Measurements from ENCODE around the gene RAVER1. TPM values are rescaled to one million over a fixed set of nuclear protein-coding genes. Genes with fewer than 3 reads are reported as not detected.

The RAVER1 gene
- total and polyA plus RNA-seq, 2 of the 13 experiments (the other 11 are each of a cell fraction or from before 2014, with no cell fraction given), result 3.6 to 7.9 TPM

GRCh38 chr19:10332965-10333757, at the start of gene RAVER1 (continued):
- TF ChIP-seq JUN (CRISPR knock-in tag; IDR thresholded peaks at IDR 0.05) (peak; percentile 8; the same call in 1 of the 2 replicates), RXRA (CRISPR knock-in tag; IDR thresholded peaks at IDR 0.05) (no peak; the same call in 1 of the 2 replicates), PCBP2 (optimal IDR thresholded peaks at IDR 0.05; ENCODE audit: low read depth, low read length, poor library complexity, severe bottlenecking) (no peak), ZNF407 (CRISPR knock-in tag; IDR thresholded peaks at IDR 0.05; ENCODE audit: not compliant biosample characterization) (peak; percentile 8), ZNF546 (CRISPR knock-in tag; conservative IDR thresholded peaks at IDR 0.05) (no peak), TFE3 (CRISPR knock-in tag; IDR thresholded peaks at IDR 0.05) (0 out of 2 replicates have a peak, but pooled peaks have one; percentile 18), NFYB (CRISPR knock-in tag; IDR thresholded peaks at IDR 0.05) (peak; percentile 78), PCBP1 (IDR thresholded peaks at IDR 0.05; ENCODE audit: borderline replicate concordance, low read depth, low read length) (peak; percentile 82; the same call in 1 of the 2 replicates), MEF2D (CRISPR knock-in tag; IDR thresholded peaks at IDR 0.05) (peak; percentile 70), IRX3 (CRISPR knock-in tag; IDR thresholded peaks at IDR 0.05; ENCODE audit: borderline replicate concordance, low read depth) (no peak), FOXA3 (CRISPR knock-in tag; IDR thresholded peaks at IDR 0.05) (no peak; the same call in 1 of the 2 replicates), HDAC2 (CRISPR knock-in tag; IDR thresholded peaks at IDR 0.05) (no peak; the same call in 1 of the 2 replicates), NR1H2 (CRISPR knock-in tag; IDR thresholded peaks at IDR 0.05; ENCODE audit: borderline replicate concordance, low read depth) (peak; percentile 67; the same call in 1 of the 2 replicates), ZBTB3 (CRISPR knock-in tag; IDR thresholded peaks at IDR 0.05; ENCODE audit: borderline replicate concordance, low read depth) (peak; percentile 63; the same call in 1 of the 2 replicates), KLF13 (CRISPR knock-in tag; IDR thresholded peaks at IDR 0.05) (no peak), ZNF329 (CRISPR knock-in tag; IDR thresholded peaks at IDR 0.05; ENCODE audit: low read depth) (0 out of 2 replicates have a peak, but pooled peaks have one; percentile 9)
- TF ChIP-seq, protein P1, sequence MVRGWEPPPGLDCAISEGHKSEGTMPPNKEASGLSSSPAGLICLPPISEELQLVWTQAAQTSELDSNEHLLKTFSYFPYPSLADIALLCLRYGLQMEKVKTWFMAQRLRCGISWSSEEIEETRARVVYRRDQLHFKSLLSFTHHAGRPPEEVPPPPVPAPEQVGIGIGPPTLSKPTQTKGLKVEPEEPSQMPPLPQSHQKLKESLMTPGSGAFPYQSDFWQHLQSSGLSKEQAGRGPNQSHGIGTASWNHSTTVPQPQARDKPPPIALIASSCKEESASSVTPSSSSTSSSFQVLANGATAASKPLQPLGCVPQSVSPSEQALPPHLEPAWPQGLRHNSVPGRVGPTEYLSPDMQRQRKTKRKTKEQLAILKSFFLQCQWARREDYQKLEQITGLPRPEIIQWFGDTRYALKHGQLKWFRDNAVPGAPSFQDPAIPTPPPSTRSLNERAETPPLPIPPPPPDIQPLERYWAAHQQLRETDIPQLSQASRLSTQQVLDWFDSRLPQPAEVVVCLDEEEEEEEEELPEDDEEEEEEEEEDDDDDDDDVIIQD (CRISPR knock-in tag; IDR thresholded peaks at IDR 0.05; ENCODE audit: low read depth), result no peak

Measured in HepG2 (cell line).